ENCODE data around the gene CD4. TPM values are rescaled to one million over a fixed set of nuclear protein-coding genes. Genes with fewer than 3 reads are reported as not detected.

The CD4 gene
- total and polyA plus RNA-seq, 10 of the 15 experiments (the other 5 are each of a cell fraction or from before 2014, with no cell fraction given) = 0.24 to 1.6 (median 0.69) TPM

DNA sequence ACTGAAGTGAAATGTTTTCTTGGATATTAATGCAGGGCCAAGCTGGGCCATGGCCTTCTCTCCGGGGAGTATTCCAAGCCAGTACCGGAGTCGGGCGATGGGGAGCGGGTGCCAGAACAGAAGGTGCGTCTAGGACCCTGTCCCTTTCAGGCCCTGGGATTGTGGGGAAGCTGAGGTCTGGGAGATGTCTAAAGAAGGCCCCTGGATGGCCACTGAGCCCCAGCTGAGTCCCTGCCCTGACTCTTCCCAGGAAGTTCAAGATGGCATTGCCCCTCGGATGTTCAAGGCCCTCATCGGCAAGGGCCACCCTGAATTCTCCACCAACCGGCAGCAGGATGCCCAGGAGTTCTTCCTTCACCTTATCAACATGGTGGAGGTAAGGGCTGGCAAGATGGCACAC lies 70.8 kb downstream of the CD4 start:
- no peak overlapping the region for H2AFZ ChIP-seq (ENCODE audit: control insufficient read depth, low read depth, low read length)
- ChIA-PET RAD21 (ENCODE audit: unreplicated experiment) (interaction anchor here (1.0 kb wide), 1 partner anchor 13 kb away, joined by 3 read pairs; the partner anchor contains the start of gene SPSB2), CTCF (interaction anchor here (1.3 to 1.5 kb wide), 2 partner anchors 12 to 22 kb away, joined by 3 to 5 read pairs; partner anchors contain the start of gene SPSB2), SMC1A (ENCODE audit: uncharacterized antibody, unreplicated experiment) (interaction anchor here (1.4 kb wide), 1 partner anchor 21 kb away, joined by 3 read pairs; no protein-coding TSS in a partner anchor), POLR2A (interaction anchor here (1.7 kb wide), 1 partner anchor 10 kb away, joined by 3 read pairs; the partner anchor contains the start of gene CDCA3)
- in situ Hi-C loops (cut with MboI) (no loop called here), intact Hi-C loops (cut with micrococcal nuclease; ENCODE audit: unreplicated experiment) (no loop called here)
- no peak overlapping the region for H3K4me3 ChIP-seq
- no peak overlapping the region for H3K27ac ChIP-seq (ENCODE audit: control insufficient read depth, insufficient read depth)
- ATAC-seq (no peak), DNase-seq (ENCODE audit: low read depth, low spot score) (no peak), FAIRE-seq (no peak)
- H3K9ac ChIP-seq (ENCODE audit: control insufficient read depth, insufficient read depth, low read length) = no peak overlapping the region
- H4K20me1 ChIP-seq (ENCODE audit: control insufficient read depth, insufficient read depth) = no peaks in the 10 kb centered on the region
- BruUV-seq (replicated peaks) = no TSS peak
- peaks cover 47 to 53% of the 10 kb centered on the region in 2 experiments for H3K36me3 ChIP-seq (ENCODE audit: control insufficient read depth in 2 of 2, insufficient read depth in 2 of 2, low read length in 1 of 2)
- TF ChIP-seq MYB (IDR thresholded peaks at IDR 0.05; ENCODE audit: borderline replicate concordance, low read depth, low read length) (no peak), BRCA1 (IDR thresholded peaks at IDR 0.05; ENCODE audit: low read depth, low read length) (no peak), JUND (IDR thresholded peaks at IDR 0.05; ENCODE audit: low read depth, low read length) (no peak), ZSCAN29 (IDR thresholded peaks at IDR 0.05) (no peak), SMARCA5 (IDR thresholded peaks at IDR 0.05) (no peak), MXI1 (IDR thresholded peaks at IDR 0.05; ENCODE audit: low read depth, low read length) (no peak), NFXL1 (IDR thresholded peaks at IDR 0.05; ENCODE audit: borderline replicate concordance) (no peak), FOXK2 (IDR thresholded peaks at IDR 0.05) (no peak), RBBP5 (conservative IDR thresholded peaks at IDR 0.05) (no peak), LARP7 (IDR thresholded peaks at IDR 0.05) (no peak), TARDBP (IDR thresholded peaks at IDR 0.05; ENCODE audit: borderline replicate concordance) (no peak), RELA (IDR thresholded peaks at IDR 0.05; ENCODE audit: borderline replicate concordance, partially characterized antibody) (no peak), SUZ12 (IDR thresholded peaks at IDR 0.05; ENCODE audit: unreplicated experiment) (no peak)
- TF ChIP-seq, protein P1, sequence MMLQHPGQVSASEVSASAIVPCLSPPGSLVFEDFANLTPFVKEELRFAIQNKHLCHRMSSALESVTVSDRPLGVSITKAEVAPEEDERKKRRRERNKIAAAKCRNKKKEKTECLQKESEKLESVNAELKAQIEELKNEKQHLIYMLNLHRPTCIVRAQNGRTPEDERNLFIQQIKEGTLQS (IDR thresholded peaks at IDR 0.05; ENCODE audit: borderline replicate concordance, extremely low read depth, low read depth, low read length) = no peak
- TF ChIP-seq, protein P2, sequence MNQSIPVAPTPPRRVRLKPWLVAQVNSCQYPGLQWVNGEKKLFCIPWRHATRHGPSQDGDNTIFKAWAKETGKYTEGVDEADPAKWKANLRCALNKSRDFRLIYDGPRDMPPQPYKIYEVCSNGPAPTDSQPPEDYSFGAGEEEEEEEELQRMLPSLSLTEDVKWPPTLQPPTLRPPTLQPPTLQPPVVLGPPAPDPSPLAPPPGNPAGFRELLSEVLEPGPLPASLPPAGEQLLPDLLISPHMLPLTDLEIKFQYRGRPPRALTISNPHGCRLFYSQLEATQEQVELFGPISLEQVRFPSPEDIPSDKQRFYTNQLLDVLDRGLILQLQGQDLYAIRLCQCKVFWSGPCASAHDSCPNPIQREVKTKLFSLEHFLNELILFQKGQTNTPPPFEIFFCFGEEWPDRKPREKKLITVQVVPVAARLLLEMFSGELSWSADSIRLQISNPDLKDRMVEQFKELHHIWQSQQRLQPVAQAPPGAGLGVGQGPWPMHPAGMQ (IDR thresholded peaks at IDR 0.05; ENCODE audit: borderline replicate concordance) = no peak
- no peaks in the 10 kb centered on the region for H3K9me3 ChIP-seq (replicated peaks; ENCODE audit: control insufficient read depth, insufficient read depth, low read length)
- no peak overlapping the region for H3K4me2 ChIP-seq (ENCODE audit: control insufficient read depth, insufficient read depth)
- no peaks in the 10 kb centered on the region for H3K27me3 ChIP-seq (replicated peaks in 1 of 2; ENCODE audit: control insufficient read depth in 2 of 2, insufficient read depth in 2 of 2, low read length in 1 of 2)
- H3K4me1 ChIP-seq (ENCODE audit: control insufficient read depth, insufficient read depth, low read length) = no peaks in the 10 kb centered on the region
- WGBS (ENCODE audit: insufficient coverage, insufficient replicate concordance, low lambda C conversion rate, missing lambda C conversion rate) = 99% methylated on average over 9 of the region's 9 CpGs
- H3K79me2 ChIP-seq (ENCODE audit: control insufficient read depth, insufficient read depth, low read length) = no peaks in the 10 kb centered on the region

Data from GM12878 (cell line).